SK-N-SH treated with all-trans-retinoic acid at 6 μM for 48 hours (cell line): ENCODE data around the gene STAC3.

ENCODE experiments used
- ATAC-seq: fragments of 200-7000 bp; cut with Tn5 transposase; 3 replicates; pipeline ENCODE4 v1.9.1; 2020; ENCODE audit warnings: mild to moderate bottlenecking, moderate library complexity
- ARNTL ChIP-seq: fragments of 450-650 bp; formaldehyde crosslinking; IDR thresholded peaks from 2 replicates; pipeline ENCODE4 v1.5.0; 2020; ENCODE audit warnings: low read depth, mild to moderate bottlenecking, moderate library complexity, borderline replicate concordance
- BACH2 ChIP-seq: fragments of 250-450 bp; sonication (Bioruptor Pico); IDR thresholded peaks from 2 replicates; pipeline ENCODE4 v1.9.0; 2021; ENCODE audit warnings: mild to moderate bottlenecking, borderline replicate concordance
- CSDC2 ChIP-seq: fragments of 250-450 bp; sonication (Bioruptor Pico); IDR thresholded peaks from 2 replicates; pipeline ENCODE4 v1.5.0; 2020; ENCODE audit warnings: mild to moderate bottlenecking, moderate library complexity
- ESRRG ChIP-seq: fragments of 250-450 bp; sonication (Bioruptor Pico); IDR thresholded peaks from 2 replicates; pipeline ENCODE4 v1.6.1; 2021; ENCODE audit warnings: mild to moderate bottlenecking
- GLIS3 ChIP-seq: fragments of 250-450 bp; sonication (Bioruptor Pico); IDR thresholded peaks from 2 replicates; pipeline ENCODE4 v1.5.0; 2020; ENCODE audit warnings: mild to moderate bottlenecking, moderate library complexity
- ISL1 ChIP-seq: fragments of 250-450 bp; sonication (Bioruptor Pico); IDR thresholded peaks from 2 replicates; pipeline ENCODE4 v2.1.2; 2022; ENCODE audit warnings: mild to moderate bottlenecking, moderate library complexity
- OSR1 ChIP-seq: fragments of 250-450 bp; sonication (Bioruptor Pico); IDR thresholded peaks from 2 replicates; pipeline ENCODE4 v1.8.0; 2022; ENCODE audit warnings: moderate library complexity, mild to moderate bottlenecking, inconsistent platforms
- PPARA ChIP-seq: fragments of 250-450 bp; sonication (Bioruptor Pico); IDR thresholded peaks from 2 replicates; pipeline ENCODE4 v1.5.0; 2020; ENCODE audit warnings: mild to moderate bottlenecking, borderline replicate concordance
- RARB ChIP-seq: fragments of 250-450 bp; sonication (Bioruptor Pico); IDR thresholded peaks from 2 replicates; pipeline ENCODE4 v1.8.0; 2021; ENCODE audit warnings: mild to moderate bottlenecking, moderate library complexity
- SNAI2 ChIP-seq: fragments of 250-450 bp; sonication (Bioruptor Pico); IDR thresholded peaks from 2 replicates; pipeline ENCODE4 v1.5.0; 2020; ENCODE audit warnings: mild to moderate bottlenecking, moderate library complexity
- TCF4 ChIP-seq: fragments of 250-450 bp; sonication (Bioruptor Pico); IDR thresholded peaks from 2 replicates; pipeline ENCODE4 v1.8.0; 2021; ENCODE audit warnings: mild to moderate bottlenecking, moderate library complexity, borderline replicate concordance
- TOX ChIP-seq: fragments of 250-450 bp; sonication (Bioruptor Pico); IDR thresholded peaks from 2 replicates; pipeline ENCODE4 v1.8.0; 2021; ENCODE audit warnings: mild to moderate bottlenecking, moderate library complexity, borderline replicate concordance
- ZC3H10 ChIP-seq: fragments of 250-450 bp; sonication (Bioruptor Pico); IDR thresholded peaks from 2 replicates; pipeline ENCODE4 v1.5.1; 2021; ENCODE audit warnings: mild to moderate bottlenecking, moderate library complexity
- ZFP3 ChIP-seq: fragments of 250-450 bp; sonication (Bioruptor Pico); IDR thresholded peaks from 2 replicates; pipeline ENCODE4 v1.5.0; 2020; ENCODE audit warnings: mild to moderate bottlenecking, moderate library complexity
- ZFP30 ChIP-seq: fragments of 450-650 bp; formaldehyde crosslinking; IDR thresholded peaks from 2 replicates; pipeline ENCODE4 v1.5.0; 2022; ENCODE audit warnings: mild to moderate bottlenecking, moderate library complexity
- ZNF565 ChIP-seq: fragments of 450-650 bp; formaldehyde crosslinking; conservative IDR thresholded peaks from 2 replicates; pipeline ENCODE4 v1.5.0; 2020; ENCODE audit warnings: low read depth, mild to moderate bottlenecking, moderate library complexity
- ZNF70 ChIP-seq: fragments of 450-650 bp; formaldehyde crosslinking; IDR thresholded peaks from 2 replicates; pipeline ENCODE4 v1.5.0; 2020; ENCODE audit warnings: mild to moderate bottlenecking, moderate library complexity
- ZNF8 ChIP-seq: fragments of 450-650 bp; formaldehyde crosslinking; IDR thresholded peaks from 2 replicates; pipeline ENCODE4 v1.5.0; 2020; ENCODE audit warnings: mild to moderate bottlenecking, moderate library complexity
- TF ChIP-seq, protein P1 (sequence below): fragments of 250-450 bp; sonication (Bioruptor Pico); IDR thresholded peaks from 2 replicates; pipeline ENCODE4 v1.8.0; 2020; ENCODE audit warnings: mild to moderate bottlenecking, moderate library complexity, borderline replicate concordance
- TF ChIP-seq, protein P2 (sequence below): fragments of 250-450 bp; sonication (Bioruptor Pico); IDR thresholded peaks from 2 replicates; pipeline ENCODE4 v1.5.1; 2020; ENCODE audit warnings: low read depth, mild to moderate bottlenecking, moderate library complexity
- TF ChIP-seq, protein P3 (sequence below): fragments of 250-450 bp; sonication (Bioruptor Pico); IDR thresholded peaks from 2 replicates; pipeline ENCODE4 v1.5.1; 2021; ENCODE audit warnings: mild to moderate bottlenecking, moderate library complexity
- TF ChIP-seq, protein P4 (sequence below): fragments of 250-450 bp; sonication (Bioruptor Pico); IDR thresholded peaks from 2 replicates; pipeline ENCODE4 v1.8.0; 2021; ENCODE audit warnings: low read depth, mild to moderate bottlenecking, moderate library complexity, borderline replicate concordance

Gene STAC3

DNA sequence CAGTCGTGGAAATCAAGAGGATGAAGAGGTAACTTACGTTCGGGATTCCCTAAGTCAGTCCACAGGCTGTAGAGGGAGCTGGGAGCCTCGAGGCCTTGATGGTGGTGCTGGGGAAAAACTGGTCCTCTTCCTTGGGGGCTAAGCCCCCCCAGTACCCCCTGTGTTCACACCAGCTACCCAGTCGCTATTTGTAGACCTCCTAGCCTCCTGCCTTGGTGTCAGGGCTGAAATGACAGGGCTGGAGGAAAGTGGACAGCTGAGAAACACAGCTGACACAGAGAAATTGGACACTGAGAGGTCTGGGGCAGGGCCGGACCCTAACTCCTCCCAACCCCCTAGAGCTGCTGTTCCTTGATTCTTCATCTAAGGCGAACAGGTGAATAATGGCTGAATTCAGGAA, at the start of gene STAC3:
Gene STAC3 (minus strand): TSS at position 232 of the 400 bp plus-strand sequence. CDS start 1,551 bp downstream, outside the sequence.
- no peak for ATAC-seq
- TF ChIP-seq ZNF565 (CRISPR knock-in tag) (no peak), GLIS3 (CRISPR knock-in tag) (no peak), ZFP30 (CRISPR knock-in tag) (no peak), PPARA (CRISPR knock-in tag) (no peak), RARB (CRISPR knock-in tag) (no peak), ARNTL (CRISPR knock-in tag) (no peak), SNAI2 (CRISPR knock-in tag) (no peak), TCF4 (CRISPR knock-in tag) (no peak), ZFP3 (CRISPR knock-in tag) (no peak), ESRRG (CRISPR knock-in tag) (no peak), ZNF70 (CRISPR knock-in tag) (no peak), ZNF8 (CRISPR knock-in tag) (no peak), ISL1 (no peak)
- TF ChIP-seq, protein P1, sequence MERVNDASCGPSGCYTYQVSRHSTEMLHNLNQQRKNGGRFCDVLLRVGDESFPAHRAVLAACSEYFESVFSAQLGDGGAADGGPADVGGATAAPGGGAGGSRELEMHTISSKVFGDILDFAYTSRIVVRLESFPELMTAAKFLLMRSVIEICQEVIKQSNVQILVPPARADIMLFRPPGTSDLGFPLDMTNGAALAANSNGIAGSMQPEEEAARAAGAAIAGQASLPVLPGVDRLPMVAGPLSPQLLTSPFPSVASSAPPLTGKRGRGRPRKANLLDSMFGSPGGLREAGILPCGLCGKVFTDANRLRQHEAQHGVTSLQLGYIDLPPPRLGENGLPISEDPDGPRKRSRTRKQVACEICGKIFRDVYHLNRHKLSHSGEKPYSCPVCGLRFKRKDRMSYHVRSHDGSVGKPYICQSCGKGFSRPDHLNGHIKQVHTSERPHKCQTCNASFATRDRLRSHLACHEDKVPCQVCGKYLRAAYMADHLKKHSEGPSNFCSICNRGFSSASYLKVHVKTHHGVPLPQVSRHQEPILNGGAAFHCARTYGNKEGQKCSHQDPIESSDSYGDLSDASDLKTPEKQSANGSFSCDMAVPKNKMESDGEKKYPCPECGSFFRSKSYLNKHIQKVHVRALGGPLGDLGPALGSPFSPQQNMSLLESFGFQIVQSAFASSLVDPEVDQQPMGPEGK, result no peak
- TF ChIP-seq, protein P2, sequence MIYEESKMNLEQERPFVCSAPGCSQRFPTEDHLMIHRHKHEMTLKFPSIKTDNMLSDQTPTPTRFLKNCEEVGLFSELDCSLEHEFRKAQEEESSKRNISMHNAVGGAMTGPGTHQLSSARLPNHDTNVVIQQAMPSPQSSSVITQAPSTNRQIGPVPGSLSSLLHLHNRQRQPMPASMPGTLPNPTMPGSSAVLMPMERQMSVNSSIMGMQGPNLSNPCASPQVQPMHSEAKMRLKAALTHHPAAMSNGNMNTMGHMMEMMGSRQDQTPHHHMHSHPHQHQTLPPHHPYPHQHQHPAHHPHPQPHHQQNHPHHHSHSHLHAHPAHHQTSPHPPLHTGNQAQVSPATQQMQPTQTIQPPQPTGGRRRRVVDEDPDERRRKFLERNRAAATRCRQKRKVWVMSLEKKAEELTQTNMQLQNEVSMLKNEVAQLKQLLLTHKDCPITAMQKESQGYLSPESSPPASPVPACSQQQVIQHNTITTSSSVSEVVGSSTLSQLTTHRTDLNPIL (CRISPR knock-in tag), result no peak
- TF ChIP-seq, protein P3, sequence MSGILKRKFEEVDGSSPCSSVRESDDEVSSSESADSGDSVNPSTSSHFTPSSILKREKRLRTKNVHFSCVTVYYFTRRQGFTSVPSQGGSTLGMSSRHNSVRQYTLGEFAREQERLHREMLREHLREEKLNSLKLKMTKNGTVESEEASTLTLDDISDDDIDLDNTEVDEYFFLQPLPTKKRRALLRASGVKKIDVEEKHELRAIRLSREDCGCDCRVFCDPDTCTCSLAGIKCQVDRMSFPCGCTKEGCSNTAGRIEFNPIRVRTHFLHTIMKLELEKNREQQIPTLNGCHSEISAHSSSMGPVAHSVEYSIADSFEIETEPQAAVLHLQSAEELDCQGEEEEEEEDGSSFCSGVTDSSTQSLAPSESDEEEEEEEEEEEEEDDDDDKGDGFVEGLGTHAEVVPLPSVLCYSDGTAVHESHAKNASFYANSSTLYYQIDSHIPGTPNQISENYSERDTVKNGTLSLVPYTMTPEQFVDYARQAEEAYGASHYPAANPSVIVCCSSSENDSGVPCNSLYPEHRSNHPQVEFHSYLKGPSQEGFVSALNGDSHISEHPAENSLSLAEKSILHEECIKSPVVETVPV (CRISPR knock-in tag), result no peak
- TF ChIP-seq, protein P4, sequence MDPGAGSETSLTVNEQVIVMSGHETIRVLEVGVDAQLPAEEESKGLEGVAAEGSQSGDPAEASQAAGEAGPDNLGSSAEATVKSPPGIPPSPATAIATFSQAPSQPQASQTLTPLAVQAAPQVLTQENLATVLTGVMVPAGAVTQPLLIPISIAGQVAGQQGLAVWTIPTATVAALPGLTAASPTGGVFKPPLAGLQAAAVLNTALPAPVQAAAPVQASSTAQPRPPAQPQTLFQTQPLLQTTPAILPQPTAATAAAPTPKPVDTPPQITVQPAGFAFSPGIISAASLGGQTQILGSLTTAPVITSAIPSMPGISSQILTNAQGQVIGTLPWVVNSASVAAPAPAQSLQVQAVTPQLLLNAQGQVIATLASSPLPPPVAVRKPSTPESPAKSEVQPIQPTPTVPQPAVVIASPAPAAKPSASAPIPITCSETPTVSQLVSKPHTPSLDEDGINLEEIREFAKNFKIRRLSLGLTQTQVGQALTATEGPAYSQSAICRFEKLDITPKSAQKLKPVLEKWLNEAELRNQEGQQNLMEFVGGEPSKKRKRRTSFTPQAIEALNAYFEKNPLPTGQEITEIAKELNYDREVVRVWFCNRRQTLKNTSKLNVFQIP, result no peak

DNA sequence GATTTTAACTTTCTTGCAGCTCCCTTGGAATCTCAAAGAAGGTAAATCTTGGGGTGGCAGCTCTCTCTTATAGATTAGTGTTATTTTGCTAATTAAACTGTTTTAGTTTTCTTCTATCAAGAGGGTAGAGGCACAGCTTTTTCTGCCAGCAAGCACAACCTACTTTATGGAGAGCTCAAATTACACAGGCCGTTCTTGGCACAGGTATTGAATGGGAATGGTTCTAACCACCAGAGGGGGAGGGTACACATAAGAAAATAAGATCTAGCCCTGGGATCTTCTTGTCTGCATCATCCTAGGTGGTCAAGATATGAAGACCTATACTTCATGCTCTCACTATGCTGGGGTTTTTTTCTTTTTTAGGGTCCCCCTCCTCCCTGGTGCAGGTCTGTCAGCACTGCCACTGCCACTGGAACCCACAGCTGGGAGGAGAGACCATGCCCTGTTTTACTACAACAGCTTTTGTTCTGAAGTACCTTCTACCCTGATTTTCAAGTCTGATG, 48.6 kb upstream of the STAC3 start:
- TF ChIP-seq TCF4 (CRISPR knock-in tag) (no peak), PPARA (CRISPR knock-in tag) (no peak)
- ATAC-seq, result peak; percentile 69

DNA sequence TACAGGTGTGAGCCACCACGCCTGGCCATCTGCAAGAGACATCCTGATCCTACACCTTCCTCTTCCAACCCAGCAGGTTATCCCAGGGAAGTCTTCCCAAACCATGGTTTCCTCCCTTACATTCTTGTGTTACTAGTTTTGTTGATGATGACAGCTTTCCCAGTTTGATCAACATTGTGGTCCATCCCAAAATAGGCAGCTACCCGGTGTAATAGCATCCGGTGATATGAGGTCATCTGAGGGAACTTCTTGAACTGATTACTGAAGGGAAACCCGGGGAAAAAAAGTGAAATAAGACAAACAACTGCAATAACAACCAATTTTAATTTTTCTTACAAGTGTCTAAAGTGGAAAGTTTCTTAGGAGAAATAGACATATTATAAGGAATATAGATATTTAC, 45.3 kb upstream of the STAC3 start:
- ATAC-seq, result no peak
- TF ChIP-seq TCF4 (CRISPR knock-in tag) (no peak), ZNF565 (CRISPR knock-in tag) (no peak), TOX (CRISPR knock-in tag) (no peak), ARNTL (CRISPR knock-in tag) (no peak), ZFP30 (CRISPR knock-in tag) (no peak), BACH2 (CRISPR knock-in tag) (no peak), CSDC2 (CRISPR knock-in tag) (no peak), OSR1 (CRISPR knock-in tag) (no peak), GLIS3 (CRISPR knock-in tag) (no peak), ZC3H10 (CRISPR knock-in tag) (no peak), ESRRG (CRISPR knock-in tag) (no peak), PPARA (CRISPR knock-in tag) (no peak)
- TF ChIP-seq, protein P1, result no peak
- TF ChIP-seq, protein P4, result no peak
- TF ChIP-seq, protein P3 (CRISPR knock-in tag), result no peak
- TF ChIP-seq, protein P2 (CRISPR knock-in tag), result no peak
